GM12872 (cell line): ENCODE measurements around the gene NHLRC4.

Source experiments
- TF ChIP-seq, protein P1 (sequence below): IDR thresholded peaks from 3 replicates; pipeline ENCODE4 v1.5.1; 2011; ENCODE audit warnings: low read depth, mild to moderate bottlenecking, low read length, moderate library complexity; ENCODE audit not compliant: insufficient read depth

Gene NHLRC4

DNA sequence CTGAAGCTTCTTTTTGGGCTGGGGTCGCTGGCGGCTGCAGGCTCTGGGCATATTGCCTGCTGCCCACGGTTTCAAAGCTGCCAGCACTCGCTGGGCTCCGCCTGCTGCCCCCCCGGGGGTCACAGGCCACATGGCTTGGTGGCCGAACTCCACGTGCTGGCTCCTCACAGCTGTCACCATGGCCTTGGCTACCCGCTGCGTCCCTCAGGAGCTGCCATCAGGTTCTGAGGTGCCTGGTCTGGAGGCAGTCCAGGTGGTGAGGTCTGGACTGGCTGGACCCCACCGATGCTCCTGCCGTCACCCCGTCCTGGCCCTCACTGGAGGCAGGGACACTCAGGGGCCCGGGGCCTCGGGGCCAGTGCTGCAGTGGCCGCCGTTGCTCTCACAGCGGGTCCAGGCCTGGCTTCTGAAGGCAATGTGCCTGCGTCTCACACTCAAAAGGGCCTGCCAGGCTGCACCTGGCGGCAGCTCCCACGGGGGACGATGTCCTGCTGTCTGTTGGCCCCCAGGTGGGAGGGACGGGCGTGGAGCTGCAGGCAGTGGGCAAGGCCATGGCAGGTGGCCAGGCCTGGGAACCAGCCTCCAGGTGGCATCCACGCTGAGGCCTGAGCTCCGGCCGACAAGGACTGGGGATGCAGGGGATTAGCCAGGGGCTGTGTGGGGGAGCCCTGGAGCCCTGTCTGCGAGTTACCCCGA, 26.0 kb upstream of the NHLRC4 start:
- TF ChIP-seq, protein P1, sequence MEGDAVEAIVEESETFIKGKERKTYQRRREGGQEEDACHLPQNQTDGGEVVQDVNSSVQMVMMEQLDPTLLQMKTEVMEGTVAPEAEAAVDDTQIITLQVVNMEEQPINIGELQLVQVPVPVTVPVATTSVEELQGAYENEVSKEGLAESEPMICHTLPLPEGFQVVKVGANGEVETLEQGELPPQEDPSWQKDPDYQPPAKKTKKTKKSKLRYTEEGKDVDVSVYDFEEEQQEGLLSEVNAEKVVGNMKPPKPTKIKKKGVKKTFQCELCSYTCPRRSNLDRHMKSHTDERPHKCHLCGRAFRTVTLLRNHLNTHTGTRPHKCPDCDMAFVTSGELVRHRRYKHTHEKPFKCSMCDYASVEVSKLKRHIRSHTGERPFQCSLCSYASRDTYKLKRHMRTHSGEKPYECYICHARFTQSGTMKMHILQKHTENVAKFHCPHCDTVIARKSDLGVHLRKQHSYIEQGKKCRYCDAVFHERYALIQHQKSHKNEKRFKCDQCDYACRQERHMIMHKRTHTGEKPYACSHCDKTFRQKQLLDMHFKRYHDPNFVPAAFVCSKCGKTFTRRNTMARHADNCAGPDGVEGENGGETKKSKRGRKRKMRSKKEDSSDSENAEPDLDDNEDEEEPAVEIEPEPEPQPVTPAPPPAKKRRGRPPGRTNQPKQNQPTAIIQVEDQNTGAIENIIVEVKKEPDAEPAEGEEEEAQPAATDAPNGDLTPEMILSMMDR = no peak

DNA sequence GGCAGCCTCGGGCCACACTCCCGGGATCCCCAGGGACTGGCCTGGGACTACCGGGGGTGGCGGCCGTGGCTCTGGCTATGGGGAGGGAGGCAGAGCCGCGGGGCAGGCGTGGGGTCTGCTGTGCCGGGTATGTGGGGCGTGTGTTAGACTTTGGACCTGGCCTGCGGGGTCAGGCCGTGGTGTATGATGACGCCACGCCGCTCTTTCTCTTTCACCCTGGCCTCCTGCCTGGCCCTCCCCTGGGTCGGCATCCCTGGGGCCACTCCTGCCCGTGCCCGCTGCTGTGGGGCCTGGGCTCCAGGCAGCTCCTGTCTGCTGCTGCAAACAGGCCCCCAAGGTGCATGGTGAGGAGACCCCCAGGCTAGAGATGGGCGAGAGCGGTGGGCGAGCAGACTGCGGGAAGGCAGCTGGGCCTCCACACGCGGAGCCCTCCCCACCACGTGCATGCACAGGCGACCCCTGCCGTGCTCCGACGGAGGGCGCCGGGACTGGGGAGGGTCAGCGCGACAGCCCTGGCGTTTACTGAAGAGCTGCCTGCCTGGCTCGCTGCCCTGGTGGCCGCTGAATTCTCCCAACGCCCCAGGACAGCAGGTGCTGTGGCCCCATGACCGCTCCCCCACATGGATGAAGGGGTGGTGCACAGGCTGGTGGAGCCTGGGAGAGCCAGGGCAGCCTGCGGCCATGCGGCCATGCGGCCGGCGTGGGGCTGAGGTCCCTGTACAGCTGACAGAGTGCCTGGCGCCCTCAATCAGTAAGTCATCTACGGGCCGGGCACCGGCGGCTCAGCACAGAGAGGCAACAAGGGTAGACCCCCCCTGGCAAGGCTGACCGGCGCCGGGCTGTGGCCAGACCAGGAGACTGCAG, 23.3 kb upstream of the NHLRC4 start:
- TF ChIP-seq, protein P1 = no peak

DNA sequence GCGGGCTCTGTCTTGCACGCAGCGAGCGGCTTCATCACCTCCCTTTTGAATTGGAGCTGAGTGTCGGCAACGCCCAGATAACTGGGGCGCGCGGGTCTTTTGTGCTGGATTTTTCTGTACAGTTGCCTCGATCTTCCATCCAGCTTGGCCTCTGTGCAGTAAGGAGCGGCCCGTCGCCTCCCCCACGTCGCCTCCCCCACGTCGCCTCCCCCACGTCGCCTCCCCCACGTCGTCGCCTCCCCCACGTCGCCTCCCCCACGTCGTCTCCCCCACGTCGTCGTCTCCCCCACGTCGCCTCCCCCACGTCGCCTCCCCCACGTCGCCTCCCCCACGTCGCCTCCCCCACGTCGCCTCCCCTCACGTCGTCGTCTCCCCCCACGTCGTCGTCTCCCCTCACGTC, 22.3 kb upstream of the NHLRC4 start:
- TF ChIP-seq, protein P1 = no peak

DNA sequence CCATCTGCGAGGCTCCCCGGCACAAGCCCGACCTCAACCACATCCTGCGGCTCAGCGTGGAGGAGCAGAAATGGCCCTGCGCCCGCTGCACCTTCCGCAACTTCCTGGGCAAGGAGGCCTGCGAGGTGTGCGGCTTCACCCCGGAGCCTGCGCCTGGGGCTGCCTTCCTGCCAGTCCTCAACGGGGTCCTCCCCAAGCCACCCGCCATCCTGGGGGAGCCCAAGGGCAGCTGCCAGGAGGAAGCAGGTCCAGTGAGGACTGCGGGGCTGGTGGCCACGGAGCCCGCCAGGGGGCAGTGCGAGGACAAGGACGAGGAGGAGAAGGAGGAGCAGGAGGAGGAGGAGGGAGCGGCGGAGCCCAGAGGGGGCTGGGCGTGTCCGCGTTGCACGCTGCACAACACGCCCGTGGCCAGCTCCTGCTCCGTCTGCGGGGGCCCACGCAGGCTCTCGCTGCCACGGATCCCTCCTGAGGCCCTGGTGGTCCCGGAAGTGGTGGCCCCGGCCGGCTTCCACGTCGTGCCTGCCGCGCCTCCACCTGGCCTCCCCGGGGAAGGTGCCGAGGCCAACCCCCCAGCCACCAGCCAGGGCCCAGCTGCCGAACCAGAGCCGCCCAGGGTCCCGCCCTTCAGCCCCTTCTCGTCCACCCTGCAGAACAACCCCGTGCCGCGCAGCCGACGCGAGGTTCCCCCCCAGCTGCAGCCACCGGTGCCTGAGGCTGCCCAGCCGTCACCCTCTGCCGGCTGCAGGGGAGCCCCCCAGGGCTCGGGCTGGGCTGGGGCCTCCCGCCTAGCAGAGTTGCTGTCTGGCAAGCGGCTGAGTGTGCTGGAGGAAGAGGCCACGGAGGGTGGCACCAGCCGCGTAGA, 19.7 kb upstream of the NHLRC4 start:
- TF ChIP-seq, protein P1 = no peak

DNA sequence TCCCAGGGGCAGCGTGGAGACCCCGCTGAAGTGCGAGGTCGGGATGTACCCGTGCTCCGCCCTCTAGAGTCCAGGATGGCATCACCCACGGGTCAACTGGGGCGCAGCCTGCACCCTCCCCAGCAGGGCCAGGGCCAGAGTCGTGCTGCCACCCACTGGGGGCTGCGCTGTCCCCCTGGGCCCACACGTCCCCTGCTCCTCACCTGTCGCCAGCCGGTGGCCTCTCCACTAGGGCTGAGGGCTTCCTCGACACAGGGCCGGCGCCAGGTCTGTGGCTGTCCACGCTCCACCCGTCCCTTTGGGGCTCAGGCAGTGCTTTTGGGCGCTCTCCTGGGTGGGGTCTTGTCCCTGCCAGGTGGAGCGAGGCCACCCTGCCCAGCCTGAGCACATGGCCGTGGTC, 18.2 kb upstream of the NHLRC4 start:
- TF ChIP-seq, protein P1 = no peak

DNA sequence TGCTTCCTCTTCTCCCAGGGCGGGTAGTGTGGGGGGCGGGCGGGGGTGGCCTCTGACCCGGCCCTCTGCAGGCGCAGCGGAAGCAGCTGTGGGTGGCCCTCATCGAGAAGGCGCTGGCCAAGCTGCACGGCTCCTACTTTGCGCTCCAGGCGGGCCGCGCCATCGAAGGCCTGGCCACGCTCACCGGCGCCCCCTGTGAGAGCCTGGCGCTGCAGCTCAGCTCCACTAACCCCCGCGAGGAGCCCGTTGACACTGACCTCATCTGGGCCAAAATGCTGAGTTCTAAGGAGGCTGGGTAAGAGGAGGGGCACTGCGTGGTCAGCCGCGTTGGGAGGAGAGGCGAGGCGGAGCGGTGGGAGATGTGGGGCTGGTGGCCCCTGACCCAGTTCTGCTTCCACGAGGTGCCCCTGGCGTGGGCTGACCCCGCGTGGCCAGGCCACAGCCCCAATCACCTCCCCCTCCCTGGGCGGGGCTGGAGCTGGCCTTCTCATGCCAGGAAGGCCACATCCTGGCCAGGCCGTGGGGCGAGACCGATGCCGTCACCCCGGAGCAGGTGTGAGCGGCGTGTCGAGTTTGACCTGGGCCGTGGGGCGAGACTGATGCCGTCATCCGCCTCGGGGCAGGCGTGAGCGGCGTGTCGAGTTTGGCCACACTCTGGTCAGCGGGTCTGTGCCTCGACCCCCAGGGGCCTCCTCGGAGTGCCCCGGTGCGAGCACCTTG, 17.1 kb upstream of the NHLRC4 start:
- TF ChIP-seq, protein P1 = no peak
